Left ventricle myocardium inferior (tissue), 1 donor: ENCODE data around the gene APBA1. TPM values are rescaled to one million over a fixed set of nuclear protein-coding genes. Genes with fewer than 3 reads are reported as not detected.
A peak's percentile ranks its signal among the peaks of the same experiment; 100 is the strongest.

Experiments used
- DNase-seq: peaks from one replicate; pipeline ENCODE4 v3.0.0-alpha.2; 2020
- H3K27ac ChIP-seq: fragments of 200-600 bp; replicated peaks from 2 replicates; pipeline ENCODE4 v1.8.0; 2021
- H3K27me3 ChIP-seq: fragments of 200-600 bp; 2 replicates; pipeline ENCODE4 v1.8.0; 2021; ENCODE audit warnings: low read depth
- H3K36me3 ChIP-seq: fragments of 200-600 bp; 2 replicates; pipeline ENCODE4 v1.8.0; 2021
- H3K4me1 ChIP-seq: fragments of 200-600 bp; 2 replicates; pipeline ENCODE4 v1.8.0; 2021
- H3K4me3 ChIP-seq: fragments of 200-600 bp; 2 replicates; pipeline ENCODE4 v1.8.0; 2021; ENCODE audit warnings: mild to moderate bottlenecking, moderate library complexity
- H3K9me3 ChIP-seq: fragments of 200-600 bp; replicated peaks from 2 replicates; pipeline ENCODE4 v1.8.0; 2021
- CTCF ChIP-seq: fragments of 200-600 bp; IDR thresholded peaks from 2 replicates; pipeline ENCODE4 v1.8.0; 2021; ENCODE audit warnings: antibody characterized with exemption, mild to moderate bottlenecking, borderline replicate concordance
- intact Hi-C: fragments of 100-400 bp; cut with micrococcal nuclease; formaldehyde crosslinking; loops from one replicate; pipeline ENCODE4 v1.11.0; 2022
- total RNA-seq: library from RNA; stranded (reverse); fragmentation: NEBNext Ultra II Directional; extraction: Animal tissue kit (Norgen Biotek cat#: 25700); gene quantifications from one replicate; pipeline ENCODE4 v1.2.1, GENCODE V29; 2021
- donor health status: DM: no; HTN: yes; CAD: no; lungs with severe emphysema.

The APBA1 gene
- total RNA-seq, 1 donor from 2014 or later = 3.0 TPM

DNA sequence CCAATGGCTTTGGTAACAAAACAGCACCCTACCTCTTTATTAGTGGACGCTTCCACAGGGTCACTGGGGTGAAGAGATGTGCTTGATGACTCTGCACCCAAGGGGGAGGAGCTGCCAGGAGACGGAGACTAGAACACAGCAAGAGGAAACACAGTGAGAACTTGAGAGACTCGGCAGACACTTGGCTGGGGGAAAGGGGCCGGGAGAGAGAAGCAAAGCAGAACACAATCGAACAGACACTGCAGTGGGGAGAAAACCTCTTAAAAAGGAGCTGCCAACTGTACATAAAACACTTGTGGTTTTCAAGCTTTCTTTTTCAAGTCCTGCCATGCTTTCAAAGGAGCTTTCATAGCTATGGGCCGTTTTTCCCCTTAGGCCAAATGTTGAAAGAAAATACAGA is 196.2 kb downstream of the APBA1 start:
- no peak for DNase-seq
- intact Hi-C loops = no loop called here
- H3K4me3 ChIP-seq = no peak overlapping the region
- no peaks in the 10 kb centered on the region for H3K27me3 ChIP-seq
- TF ChIP-seq CTCF = no peak
- no peak overlapping the region for H3K27ac ChIP-seq
- H3K9me3 ChIP-seq = no peaks in the 10 kb centered on the region
- H3K4me1 ChIP-seq = peaks cover 6% of the 10 kb centered on the region
- no peaks in the 10 kb centered on the region for H3K36me3 ChIP-seq

DNA sequence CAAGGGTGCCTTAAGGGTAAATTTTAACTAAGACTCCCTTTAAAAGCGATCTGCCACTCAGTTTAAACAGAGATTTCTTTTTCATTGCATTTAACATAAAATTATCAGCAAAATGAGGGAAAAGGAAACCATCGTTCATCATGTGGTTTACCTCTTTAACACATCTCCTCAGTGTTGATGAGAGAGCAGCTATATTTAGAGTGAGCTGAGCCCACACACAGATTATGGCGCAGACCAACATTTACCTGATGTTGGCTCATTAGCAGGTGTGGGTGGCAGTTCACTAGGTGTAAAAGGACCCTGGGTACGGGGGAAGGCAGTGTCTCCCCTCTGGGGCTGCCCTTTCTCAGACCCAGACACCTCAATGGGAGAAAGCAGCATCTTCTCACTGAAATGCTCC is 197.3 kb downstream of the APBA1 start:
- no peak for DNase-seq
- Histone ChIP-seq H3K36me3 (no peaks in the 10 kb centered on the region), H3K27me3 (no peaks in the 10 kb centered on the region), H3K4me1 (peaks cover 6% of the 10 kb centered on the region), H3K4me3 (no peak overlapping the region), H3K9me3 (no peaks in the 10 kb centered on the region), H3K27ac (no peak overlapping the region)
- TF ChIP-seq CTCF = no peak
- intact Hi-C loops = no loop called here

DNA sequence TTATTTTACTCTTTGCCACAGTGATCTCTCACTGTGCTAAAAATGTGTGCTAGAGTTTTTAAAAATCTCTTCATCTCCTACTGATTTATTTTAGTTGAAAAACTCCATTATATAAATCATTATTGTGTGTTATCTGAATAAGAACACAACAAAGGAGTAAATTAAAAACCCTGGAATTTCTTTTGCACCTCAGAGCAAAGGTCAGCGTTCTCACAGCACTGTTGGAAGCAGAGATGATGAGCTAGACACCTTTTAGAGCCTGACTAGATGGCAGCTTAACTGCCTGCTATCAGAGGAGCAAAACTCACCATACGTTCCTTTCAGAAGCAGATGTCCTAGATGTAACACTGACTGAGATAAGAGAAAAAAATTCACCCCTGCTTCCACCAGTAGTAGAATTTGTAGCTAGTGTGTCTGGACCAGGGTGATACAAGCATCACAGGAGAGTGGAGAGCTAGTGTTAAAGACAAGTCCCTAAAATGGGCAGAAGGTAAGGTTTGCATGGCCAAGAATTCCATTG is 200.0 kb downstream of the APBA1 start:
- H3K36me3 ChIP-seq = peaks cover 5% of the 10 kb centered on the region
- TF ChIP-seq CTCF = no peak
- intact Hi-C loops = no loop called here
- no peak for DNase-seq
- no peaks in the 10 kb centered on the region for H3K27me3 ChIP-seq
- no peak overlapping the region for H3K27ac ChIP-seq
- H3K4me1 ChIP-seq = peaks cover 6% of the 10 kb centered on the region
- no peaks in the 10 kb centered on the region for H3K9me3 ChIP-seq
- no peak overlapping the region for H3K4me3 ChIP-seq

DNA sequence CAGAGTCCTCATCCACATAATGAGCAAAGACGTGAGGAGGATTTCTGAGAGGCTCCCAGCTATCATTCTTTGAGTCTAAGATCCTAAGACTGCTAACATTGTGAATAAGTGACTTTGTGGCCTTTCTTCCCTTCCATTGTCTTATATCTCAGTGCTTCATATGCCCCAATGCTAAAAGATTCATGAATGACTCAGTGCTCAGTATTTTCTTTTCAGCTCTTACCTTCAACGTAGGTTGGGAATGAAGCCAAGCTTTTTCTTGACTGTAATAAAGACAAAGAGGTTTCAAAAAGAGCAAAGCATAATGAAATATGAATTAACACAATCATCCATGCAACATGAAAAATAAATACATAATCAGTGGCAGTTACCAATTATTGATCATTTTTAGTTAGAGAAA is 200.7 kb downstream of the APBA1 start:
- TF ChIP-seq CTCF = no peak
- intact Hi-C loops = no loop called here
- peaks cover 6% of the 10 kb centered on the region for H3K4me1 ChIP-seq
- no peak for DNase-seq
- no peaks in the 10 kb centered on the region for H3K9me3 ChIP-seq
- H3K27ac ChIP-seq = no peak overlapping the region
- H3K36me3 ChIP-seq = peaks cover 8% of the 10 kb centered on the region
- no peaks in the 10 kb centered on the region for H3K27me3 ChIP-seq
- no peak overlapping the region for H3K4me3 ChIP-seq

DNA sequence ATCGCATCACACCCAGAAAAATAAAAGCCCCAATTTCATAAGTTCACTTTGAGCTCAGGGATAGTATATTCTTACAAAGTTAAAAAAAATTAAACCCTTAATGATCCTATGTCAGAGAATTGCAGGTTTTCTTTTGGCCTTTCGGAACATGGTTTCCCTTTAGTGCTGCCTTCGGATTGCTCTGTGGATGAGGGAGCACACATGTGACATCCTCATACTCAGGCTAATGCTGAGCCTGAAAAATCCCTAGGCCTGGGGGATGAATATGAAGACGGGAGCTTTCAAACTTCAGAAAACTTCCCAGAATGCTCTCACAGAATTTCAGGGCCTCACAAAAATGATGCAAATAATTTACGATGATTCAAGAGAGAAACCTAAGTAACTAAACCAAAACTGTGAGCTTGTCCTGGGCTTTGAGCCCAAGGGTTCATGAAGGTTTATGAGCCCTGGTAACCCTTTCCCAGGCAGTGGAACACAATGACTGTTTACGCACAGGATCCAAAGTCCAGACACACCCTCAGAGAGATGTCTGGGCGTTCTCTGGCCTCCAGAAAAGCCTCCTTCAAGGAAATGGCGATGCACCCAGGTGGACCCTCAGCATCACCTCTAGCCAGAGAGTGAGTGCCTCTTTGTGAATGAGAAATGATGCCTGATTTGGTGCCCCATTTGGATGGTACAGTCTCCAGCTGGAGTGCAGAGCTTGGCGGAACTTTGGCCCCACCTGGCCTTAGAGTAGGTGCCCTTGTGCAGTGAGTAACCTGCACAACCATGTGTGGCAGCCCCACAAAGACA is 201.8 kb downstream of the APBA1 start:
- Histone ChIP-seq H3K36me3 (peaks cover 8% of the 10 kb centered on the region), H3K27ac (peak overlapping the region; percentile 60), H3K4me3 (no peak overlapping the region), H3K4me1 (peaks cover 6% of the 10 kb centered on the region), H3K9me3 (no peaks in the 10 kb centered on the region), H3K27me3 (no peaks in the 10 kb centered on the region)
- no peak for DNase-seq
- intact Hi-C loops = no loop called here
- TF ChIP-seq CTCF = no peak
